ENCODE measurements around the gene BCL7B.

- TF ChIP-seq, protein P1, sequence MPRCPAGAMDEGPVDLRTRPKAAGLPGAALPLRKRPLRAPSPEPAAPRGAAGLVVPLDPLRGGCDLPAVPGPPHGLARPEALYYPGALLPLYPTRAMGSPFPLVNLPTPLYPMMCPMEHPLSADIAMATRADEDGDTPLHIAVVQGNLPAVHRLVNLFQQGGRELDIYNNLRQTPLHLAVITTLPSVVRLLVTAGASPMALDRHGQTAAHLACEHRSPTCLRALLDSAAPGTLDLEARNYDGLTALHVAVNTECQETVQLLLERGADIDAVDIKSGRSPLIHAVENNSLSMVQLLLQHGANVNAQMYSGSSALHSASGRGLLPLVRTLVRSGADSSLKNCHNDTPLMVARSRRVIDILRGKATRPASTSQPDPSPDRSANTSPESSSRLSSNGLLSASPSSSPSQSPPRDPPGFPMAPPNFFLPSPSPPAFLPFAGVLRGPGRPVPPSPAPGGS (CRISPR knock-in tag; IDR thresholded peaks at IDR 0.05), result no peak
- TF ChIP-seq XRCC5 (optimal IDR thresholded peaks at IDR 0.05; ENCODE audit: low read length), result no peak
- TF ChIP-seq POLR2A (IDR thresholded peaks at IDR 0.05; ENCODE audit: insufficient read depth in 1 of 2, low read depth in 2 of 2, low read length in 2 of 2), result no peak
- TF ChIP-seq SUZ12 (IDR thresholded peaks at IDR 0.05; ENCODE audit: low read depth, low read length), result no peak
- TF ChIP-seq NBN (conservative IDR thresholded peaks at IDR 0.05), result no peak
- TF ChIP-seq TEAD3 (CRISPR knock-in tag; optimal IDR thresholded peaks at IDR 0.05; ENCODE audit: borderline replicate concordance), result no peak
- TF ChIP-seq FOXK2 (IDR thresholded peaks at IDR 0.05), result no peak
- TF ChIP-seq HNF4A (CRISPR knock-in tag; IDR thresholded peaks at IDR 0.05), result no peak
- TF ChIP-seq POLR2AphosphoS5 (IDR thresholded peaks at IDR 0.05; ENCODE audit: low read depth, low read length), result no peak
- TF ChIP-seq, protein P2, sequence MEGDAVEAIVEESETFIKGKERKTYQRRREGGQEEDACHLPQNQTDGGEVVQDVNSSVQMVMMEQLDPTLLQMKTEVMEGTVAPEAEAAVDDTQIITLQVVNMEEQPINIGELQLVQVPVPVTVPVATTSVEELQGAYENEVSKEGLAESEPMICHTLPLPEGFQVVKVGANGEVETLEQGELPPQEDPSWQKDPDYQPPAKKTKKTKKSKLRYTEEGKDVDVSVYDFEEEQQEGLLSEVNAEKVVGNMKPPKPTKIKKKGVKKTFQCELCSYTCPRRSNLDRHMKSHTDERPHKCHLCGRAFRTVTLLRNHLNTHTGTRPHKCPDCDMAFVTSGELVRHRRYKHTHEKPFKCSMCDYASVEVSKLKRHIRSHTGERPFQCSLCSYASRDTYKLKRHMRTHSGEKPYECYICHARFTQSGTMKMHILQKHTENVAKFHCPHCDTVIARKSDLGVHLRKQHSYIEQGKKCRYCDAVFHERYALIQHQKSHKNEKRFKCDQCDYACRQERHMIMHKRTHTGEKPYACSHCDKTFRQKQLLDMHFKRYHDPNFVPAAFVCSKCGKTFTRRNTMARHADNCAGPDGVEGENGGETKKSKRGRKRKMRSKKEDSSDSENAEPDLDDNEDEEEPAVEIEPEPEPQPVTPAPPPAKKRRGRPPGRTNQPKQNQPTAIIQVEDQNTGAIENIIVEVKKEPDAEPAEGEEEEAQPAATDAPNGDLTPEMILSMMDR (CRISPR knock-in tag; IDR thresholded peaks at IDR 0.05), result no peak
- no peak for TF ChIP-seq ZNF234 (CRISPR knock-in tag; conservative IDR thresholded peaks at IDR 0.05)
- TF ChIP-seq ZNF746 (CRISPR knock-in tag; IDR thresholded peaks at IDR 0.05), result no peak
- TF ChIP-seq ZHX2 (IDR thresholded peaks at IDR 0.05; ENCODE audit: low read depth), result no peak
- no peak for TF ChIP-seq ZHX2 (CRISPR knock-in tag; IDR thresholded peaks at IDR 0.05; ENCODE audit: borderline replicate concordance)
These were observed 26.7 kb downstream of the BCL7B start for GRCh38 chr7:73530800-73531199.
